Colon (tissue), 2 donors: ENCODE results near the gene SNAPC3.
A peak's percentile ranks its signal among the peaks of the same experiment; 100 is the strongest.
"Not testable (repeated sequence)": the region's sequence is repeated elsewhere in the genome, so short reads cannot be mapped to it uniquely, and the experiment has no call there.

Experiments used
- FAIRE-seq: peaks from 2 replicates; lab custom pipeline; 2012; peaks lifted over from hg19 to GRCh38; lab: Jason Lieb, UNC
- donor health status: control.
- donor health status: control.

Gene SNAPC3

DNA sequence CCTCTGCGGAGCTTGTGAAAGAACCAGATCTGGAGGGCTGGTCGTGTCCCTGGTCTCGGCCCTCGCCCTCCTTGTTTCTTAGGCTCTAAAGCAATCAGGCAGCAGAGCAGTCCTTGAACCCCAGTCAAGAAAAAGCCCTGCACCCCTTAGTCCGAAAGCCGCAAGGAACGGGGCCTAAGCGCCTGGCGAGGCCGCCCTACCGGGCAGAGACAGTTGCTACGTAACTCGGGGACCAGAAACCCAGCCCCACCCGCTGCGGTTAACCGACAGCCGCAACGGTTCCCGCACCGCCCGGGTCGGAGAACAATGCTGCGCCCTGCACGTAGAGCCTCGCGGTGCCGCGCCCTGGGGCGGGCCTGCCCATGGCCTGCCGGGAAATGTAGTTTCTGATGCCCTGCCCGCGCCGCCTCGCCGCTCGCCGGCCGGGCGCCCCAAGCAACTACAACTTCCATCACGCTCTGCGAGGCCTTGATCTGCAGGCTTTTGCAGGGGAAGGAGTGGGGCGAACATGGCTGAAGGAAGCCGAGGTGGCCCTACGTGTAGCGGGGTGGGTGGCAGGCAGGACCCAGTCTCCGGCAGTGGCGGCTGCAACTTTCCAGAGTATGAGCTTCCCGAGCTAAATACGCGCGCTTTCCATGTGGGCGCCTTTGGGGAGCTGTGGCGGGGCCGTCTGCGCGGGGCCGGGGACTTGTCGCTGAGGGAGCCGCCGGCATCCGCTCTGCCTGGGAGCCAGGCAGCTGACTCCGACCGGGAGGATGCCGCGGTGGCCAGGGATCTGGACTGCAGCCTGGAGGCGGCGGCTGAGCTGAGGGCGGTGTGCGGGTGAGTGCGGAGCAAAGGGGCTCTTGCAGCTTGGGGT lies at the start of gene SNAPC3:
TSS of gene SNAPC3 (plus strand) at position 505 of the 859 bp plus-strand sequence. CDS start at position 509, 4 bp downstream.
- no peak for FAIRE-seq

GRCh38 chr9:15373881-15374280 lies 48.8 kb upstream of the SNAPC3 start:
- FAIRE-seq: no peak

DNA sequence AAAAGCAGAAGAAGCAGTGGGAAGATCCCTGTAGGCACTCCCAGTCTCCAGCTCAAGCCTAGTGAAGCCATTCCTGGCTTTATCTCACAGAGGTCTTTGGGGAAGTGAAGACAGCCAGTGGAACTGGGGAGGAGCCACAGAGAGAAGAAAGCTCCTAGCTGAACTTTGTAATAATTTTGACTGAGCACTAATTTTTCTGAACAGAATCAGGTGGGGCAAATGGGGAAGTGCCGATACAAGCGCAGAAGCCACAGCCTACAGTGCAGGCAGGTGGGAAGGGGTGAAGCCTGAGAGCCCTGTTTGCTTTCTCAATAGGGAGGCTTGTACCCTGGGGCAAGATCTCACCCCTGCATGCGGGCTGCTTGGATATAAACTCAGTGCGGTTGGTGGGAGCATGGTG lies 48.4 kb upstream of the SNAPC3 start:
- FAIRE-seq: no peak

GRCh38 chr9:15374825-15375224 lies 47.9 kb upstream of the SNAPC3 start:
- FAIRE-seq: no peak

DNA sequence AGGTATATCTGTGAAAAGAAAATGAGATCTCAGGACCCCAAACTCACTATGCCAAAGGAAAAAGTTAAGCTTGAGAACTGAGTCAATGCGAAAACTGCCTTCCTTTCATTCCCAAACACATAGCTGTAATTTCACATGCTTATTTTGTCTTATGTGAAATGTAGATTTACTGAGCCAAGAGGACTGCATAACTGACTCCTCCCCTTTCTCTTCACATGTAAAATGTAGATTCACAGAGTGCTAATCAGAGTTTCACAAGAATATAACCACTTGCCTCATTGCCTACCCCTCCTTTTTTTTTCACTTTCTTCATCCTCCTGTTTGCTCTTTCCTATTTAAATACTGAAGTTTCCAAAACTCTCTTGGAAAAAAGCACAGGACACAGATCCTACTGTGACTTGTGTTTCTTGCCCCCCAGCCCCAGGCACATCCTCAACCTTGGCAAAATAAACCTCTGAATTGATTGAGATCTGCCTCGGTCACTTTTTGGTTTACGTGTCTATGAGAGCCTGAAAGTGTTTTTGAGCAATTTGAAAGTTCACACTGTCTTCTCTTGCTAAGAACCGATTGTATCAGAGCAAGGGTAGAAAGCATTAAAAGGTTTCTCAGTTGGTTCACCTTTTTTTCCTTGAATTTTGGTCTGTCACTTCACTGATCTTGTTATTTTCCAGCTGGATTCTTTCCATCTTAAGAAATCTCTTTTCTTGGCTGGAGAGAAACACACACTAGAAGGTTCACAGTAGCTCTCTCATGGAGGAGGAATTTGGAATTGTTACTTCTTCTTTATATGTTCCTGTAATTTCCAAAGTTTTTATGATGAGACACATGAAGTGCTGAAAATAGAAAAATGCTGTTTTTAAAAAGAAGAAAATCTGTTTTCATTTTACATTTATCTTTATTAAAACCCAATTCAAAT lies 44.8 kb upstream of the SNAPC3 start:
- no peak for FAIRE-seq

DNA sequence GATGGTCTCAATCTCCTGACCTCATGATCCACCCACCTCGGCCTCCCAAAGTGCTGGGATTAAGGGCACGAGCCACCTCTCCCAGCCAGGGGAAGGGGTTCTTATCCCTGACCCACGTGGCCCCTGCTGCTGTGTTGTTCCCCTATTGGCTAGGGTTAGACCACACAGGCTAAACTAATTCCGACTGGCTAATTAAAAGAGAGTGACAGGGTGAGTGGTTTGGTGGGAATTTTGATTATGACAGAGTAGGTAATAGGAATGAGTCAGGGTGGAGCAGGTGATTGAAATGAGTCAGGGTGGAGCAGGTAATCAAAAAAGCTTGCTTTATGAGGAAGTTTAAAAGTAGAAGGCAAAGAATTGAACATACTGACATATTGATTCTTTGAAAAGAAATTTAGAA lies 43.4 kb upstream of the SNAPC3 start:
- not testable (repeated sequence) for FAIRE-seq

DNA sequence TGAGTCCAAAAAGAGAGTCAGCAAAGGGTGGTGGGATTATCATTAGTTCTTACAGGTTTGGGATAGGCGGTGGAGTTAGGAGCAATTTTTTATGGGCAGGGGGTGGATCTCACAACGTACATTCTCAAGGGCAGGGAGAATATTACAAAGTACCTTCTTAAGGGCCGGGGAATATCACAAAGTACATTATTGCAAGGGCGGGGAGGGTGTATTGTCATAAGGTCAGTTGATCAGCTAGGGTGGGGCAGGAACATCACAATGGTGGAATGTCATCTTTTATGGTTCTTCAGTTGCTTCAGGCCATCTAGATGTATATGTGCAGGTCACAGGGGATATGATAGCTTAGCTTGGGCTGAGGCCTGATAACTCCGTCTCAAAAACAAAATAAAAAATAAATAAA lies 42.8 kb upstream of the SNAPC3 start:
- FAIRE-seq: not testable (repeated sequence)

- FAIRE-seq: no peak
Observed at GRCh38 chr9:15381491-15381890, 41.2 kb upstream of the SNAPC3 start.

DNA sequence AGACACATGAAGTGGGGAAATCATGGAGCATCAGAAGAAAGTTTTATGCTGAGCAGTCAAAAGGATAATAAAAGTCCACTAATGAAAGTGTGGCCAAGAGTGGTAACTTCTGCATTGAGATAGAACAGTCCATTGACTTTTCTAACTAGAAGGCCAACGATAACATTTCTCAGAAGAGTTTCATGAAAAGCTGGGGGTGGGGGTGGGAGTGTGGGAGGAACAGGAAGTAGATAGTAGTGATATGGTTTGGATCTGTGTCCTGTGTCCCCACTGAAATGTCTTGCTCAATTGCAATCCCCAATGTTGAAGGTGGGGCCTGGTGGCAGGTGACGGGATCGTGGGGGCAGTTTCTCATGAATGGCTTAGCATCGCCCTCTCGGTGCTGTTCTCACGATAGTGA lies 36.2 kb upstream of the SNAPC3 start:
- FAIRE-seq: no peak

- FAIRE-seq: no peak
Observed at GRCh38 chr9:15389173-15389572, 33.5 kb upstream of the SNAPC3 start.

DNA sequence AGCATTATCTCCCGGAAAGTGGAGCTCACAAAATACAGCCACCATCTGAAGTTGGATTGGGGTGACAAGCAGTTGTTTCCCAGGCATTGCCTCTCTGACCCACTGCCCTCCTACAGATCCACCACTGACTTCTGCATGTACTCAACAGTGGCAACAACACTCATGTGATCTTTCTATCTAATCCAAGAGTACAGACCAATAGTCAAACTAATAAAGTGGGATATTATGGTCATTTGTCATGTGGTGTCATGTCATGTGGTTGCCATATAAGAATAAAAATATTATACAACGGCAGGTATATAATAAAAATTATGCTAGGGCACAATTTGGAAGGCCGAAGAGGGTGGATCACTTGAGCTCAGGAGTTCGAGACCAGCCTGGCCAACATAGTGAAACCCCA lies 33.0 kb upstream of the SNAPC3 start:
- no peak for FAIRE-seq

DNA sequence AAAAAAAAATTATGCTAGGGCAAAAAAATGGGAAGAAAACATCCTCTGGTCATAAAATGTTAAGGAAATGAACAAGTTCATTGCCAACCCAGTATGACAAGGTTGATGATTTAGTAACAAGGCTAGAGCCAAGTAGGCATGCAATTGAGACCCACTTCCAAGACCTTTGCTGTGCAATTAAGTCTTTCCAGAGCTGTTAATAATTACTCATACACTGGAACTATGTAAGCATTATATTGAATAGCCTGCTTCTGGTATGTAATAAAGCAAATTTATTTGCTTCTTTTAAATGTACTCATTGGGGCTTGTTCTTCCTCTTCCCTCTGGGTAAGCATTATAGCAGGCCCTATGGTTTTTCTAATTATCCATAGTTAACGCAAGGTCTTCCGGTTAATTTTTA lies 32.5 kb upstream of the SNAPC3 start:
- peak; percentile 51 for FAIRE-seq

GRCh38 chr9:15392363-15392762 lies 30.3 kb upstream of the SNAPC3 start:
- FAIRE-seq: no peak

- no peak for FAIRE-seq
Observed at GRCh38 chr9:15400281-15400941, 22.3 kb upstream of the SNAPC3 start.

DNA sequence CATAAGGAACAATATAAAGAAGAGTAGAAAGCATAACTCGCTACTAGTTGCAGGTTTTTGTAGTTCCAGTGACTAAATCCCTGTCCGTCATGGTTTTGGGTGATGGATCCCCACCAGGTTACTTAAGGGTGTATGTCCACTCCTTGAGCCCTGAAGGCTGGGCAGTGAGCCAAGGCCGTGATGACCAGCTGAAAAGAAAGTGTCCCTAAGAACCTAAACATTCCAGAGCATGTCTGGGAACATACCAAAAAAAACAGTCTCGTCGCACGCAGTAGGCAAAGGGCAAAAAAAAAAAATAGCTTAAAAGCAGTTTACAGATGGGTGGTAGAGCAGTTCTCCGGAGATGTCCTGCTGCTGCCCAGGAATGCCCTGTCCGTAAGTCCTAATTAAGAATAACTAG lies 21.4 kb upstream of the SNAPC3 start:
- FAIRE-seq: no peak

DNA sequence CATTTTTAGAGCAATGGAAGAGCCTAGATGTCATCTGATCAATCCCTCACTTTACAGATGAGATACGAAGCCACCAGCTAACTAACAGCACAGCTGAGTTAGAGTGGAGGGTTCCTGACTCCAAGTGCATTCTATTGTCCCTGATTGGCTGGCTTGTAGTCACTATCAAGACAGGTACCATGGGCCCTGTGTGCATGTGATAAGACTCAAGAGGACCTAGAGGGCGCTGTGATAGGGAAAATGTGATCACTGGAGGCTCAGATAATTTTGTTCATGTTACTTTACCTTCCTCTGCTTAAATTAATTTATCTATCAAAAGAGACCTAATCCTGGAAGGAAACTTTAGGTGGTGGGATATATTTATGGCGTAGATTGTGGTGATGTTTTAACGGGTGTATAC lies 19.5 kb upstream of the SNAPC3 start:
- no peak for FAIRE-seq

- FAIRE-seq: no peak
Observed at GRCh38 chr9:15404171-15404570, 18.5 kb upstream of the SNAPC3 start.

- no peak for FAIRE-seq
Observed at GRCh38 chr9:15416880-15417279, 5.8 kb upstream of the SNAPC3 start.

DNA sequence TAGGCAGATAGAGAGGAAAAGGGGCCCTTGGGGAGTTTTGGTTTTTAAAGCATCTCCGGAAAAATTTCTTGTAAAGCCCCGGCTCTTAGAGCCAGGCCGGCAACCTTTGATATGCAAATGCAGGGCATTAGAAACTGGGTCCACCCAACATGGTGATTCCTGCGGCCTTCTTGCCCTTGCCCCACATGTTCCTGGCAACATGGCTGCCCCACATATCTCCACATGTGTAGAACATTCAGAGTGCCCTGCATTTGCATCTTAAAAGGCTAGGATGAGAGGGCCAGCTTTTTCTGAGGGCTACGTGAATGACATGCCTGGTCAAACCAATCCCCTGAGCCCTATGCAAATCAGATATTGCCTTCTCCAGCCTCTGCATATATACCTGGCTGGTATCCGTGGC lies 5.0 kb upstream of the SNAPC3 start:
- FAIRE-seq: no peak

- FAIRE-seq: no peak
Observed at GRCh38 chr9:15420796-15421195, 1.9 kb upstream of the SNAPC3 start.

DNA sequence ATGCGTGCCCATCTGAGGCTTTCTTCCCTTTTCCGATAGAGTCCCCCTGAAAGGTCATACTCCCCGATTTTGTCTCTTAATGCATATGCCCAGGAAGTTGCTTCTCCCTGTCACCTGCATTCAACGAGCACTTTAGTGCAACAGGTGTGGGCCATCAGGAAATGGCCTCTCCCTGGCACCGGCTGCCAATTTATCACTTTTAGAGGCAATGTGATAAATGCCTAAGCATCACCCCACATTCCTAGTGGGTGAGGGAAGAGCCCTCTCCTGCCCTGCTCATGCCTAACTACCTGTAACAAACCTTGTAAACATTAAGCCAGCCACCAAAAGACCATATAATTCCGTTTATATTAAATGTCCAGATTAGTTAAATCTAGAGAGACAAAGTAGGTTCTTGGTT lies 1.1 kb upstream of the SNAPC3 start:
- FAIRE-seq: no peak

- FAIRE-seq: no peak
Observed at GRCh38 chr9:15421990-15422371, 695 bp upstream of the SNAPC3 start.
